ENCODE measurements around the gene TNFSF18. TPM values are rescaled to one million over a fixed set of nuclear protein-coding genes. Genes with fewer than 3 reads are reported as not detected.

TNFSF18 gene
- total and polyA plus RNA-seq, 2 donors (not counting 1 experiment from before 2014, with no cell fraction given) = not detected

- intact Hi-C loops (cut with micrococcal nuclease) = no loop called here
- Histone ChIP-seq H2AFZ (ENCODE audit: insufficient read depth, low read depth, low read length, poor library complexity, severe bottlenecking) (no peak overlapping the region), H3K27ac (ENCODE audit: low read length in 2 of 2) (no peak overlapping the region), H3K9ac (ENCODE audit: low read length) (no peak overlapping the region), H3K4me2 (replicated peaks; ENCODE audit: low read depth, low read length, poor library complexity, severe bottlenecking) (no peak overlapping the region), H3K27me3 (replicated peaks in 1 of 4; ENCODE audit: control extremely low read depth in 1 of 4, control insufficient read depth in 3 of 4, insufficient read depth in 4 of 4, low read length in 3 of 4) (peaks cover 0 to 3% (median 0%) of the 10 kb centered on the region in 4 experiments), H3K36me3 (replicated peaks in 1 of 2; ENCODE audit: control extremely low read depth in 1 of 2, control insufficient read depth in 1 of 2, extremely low read depth in 1 of 2, insufficient read depth in 2 of 2, low read length in 1 of 2) (no peaks in the 10 kb centered on the region), H3K9me3 (ENCODE audit: control extremely low read depth in 1 of 3, control insufficient read depth in 2 of 3, insufficient read depth in 1 of 3, low read length in 2 of 3) (peaks cover 0 to 1% (median 0%) of the 10 kb centered on the region in 3 donors), H3K4me1 (ENCODE audit: control insufficient read depth in 2 of 2, insufficient read depth in 2 of 2, low read length in 2 of 2) (no peaks in the 10 kb centered on the region), H3K4me3 (ENCODE audit: control extremely low read depth in 1 of 5, extremely low read depth in 1 of 5, insufficient read depth in 1 of 5, low read depth in 2 of 5, low read length in 4 of 5) (no peak overlapping the region), H4K20me1 (ENCODE audit: control insufficient read depth, insufficient read depth, low read length, poor library complexity, severe bottlenecking) (no peaks in the 10 kb centered on the region), H3K79me2 (ENCODE audit: control insufficient read depth, insufficient read depth, low read length) (no peaks in the 10 kb centered on the region)
- TF ChIP-seq EZH2 (IDR thresholded peaks at IDR 0.05; ENCODE audit: borderline replicate concordance, insufficient read depth, low read depth, low read length, poor library complexity, severe bottlenecking) = no peak
- no peak for TF ChIP-seq CTCF (IDR thresholded peaks at IDR 0.05)
- peaks cover 9% of the 10 kb centered on the region for H3K4me1 Mint-ChIP-seq
- H3K4me3 Mint-ChIP-seq = no peak overlapping the region
- DNase-seq (no peak), ATAC-seq (ENCODE audit: low read depth) (no peak)
- POLR2A ChIA-PET = no interaction called here
- peaks cover 12% of the 10 kb centered on the region for H3K27me3 Mint-ChIP-seq
- peaks cover 6% of the 10 kb centered on the region for H3K9me3 Mint-ChIP-seq (ENCODE audit: insufficient read depth)
- CTCF ChIA-PET = no interaction called here
- 100% methylated on average over 1 of the region's 3 CpGs for WGBS (ENCODE audit: insufficient coverage)
- no peak overlapping the region for H3K27ac Mint-ChIP-seq
Measured at GRCh38 chr1:173064011-173064410, 13.3 kb upstream of the TNFSF18 start.

GRCh38 chr1:173063171-173063570 is 12.4 kb upstream of the TNFSF18 start:
- CTCF ChIA-PET = no interaction called here
- H3K27me3 Mint-ChIP-seq = peaks cover 12% of the 10 kb centered on the region
- no peak for DNase-seq
- peaks cover 9% of the 10 kb centered on the region for H3K4me1 Mint-ChIP-seq
- Histone ChIP-seq H3K4me3 (ENCODE audit: control extremely low read depth in 1 of 5, extremely low read depth in 1 of 5, insufficient read depth in 1 of 5, low read depth in 2 of 5, low read length in 4 of 5) (no peak overlapping the region), H3K27me3 (replicated peaks in 1 of 4; ENCODE audit: control extremely low read depth in 1 of 4, control insufficient read depth in 3 of 4, insufficient read depth in 4 of 4, low read length in 3 of 4) (peaks cover 0 to 3% (median 0%) of the 10 kb centered on the region in 4 experiments), H3K36me3 (replicated peaks in 1 of 2; ENCODE audit: control extremely low read depth in 1 of 2, control insufficient read depth in 1 of 2, extremely low read depth in 1 of 2, insufficient read depth in 2 of 2, low read length in 1 of 2) (no peaks in the 10 kb centered on the region), H3K4me2 (replicated peaks; ENCODE audit: low read depth, low read length, poor library complexity, severe bottlenecking) (no peak overlapping the region), H3K9ac (ENCODE audit: low read length) (no peak overlapping the region), H2AFZ (ENCODE audit: insufficient read depth, low read depth, low read length, poor library complexity, severe bottlenecking) (no peak overlapping the region), H3K4me1 (ENCODE audit: control insufficient read depth in 2 of 2, insufficient read depth in 2 of 2, low read length in 2 of 2) (peaks cover under 1% of the 10 kb centered on the region in 2 donors), H4K20me1 (ENCODE audit: control insufficient read depth, insufficient read depth, low read length, poor library complexity, severe bottlenecking) (no peaks in the 10 kb centered on the region), H3K79me2 (ENCODE audit: control insufficient read depth, insufficient read depth, low read length) (no peaks in the 10 kb centered on the region), H3K9me3 (ENCODE audit: control extremely low read depth in 1 of 3, control insufficient read depth in 2 of 3, insufficient read depth in 1 of 3, low read length in 2 of 3) (peaks cover 0 to 1% (median 0%) of the 10 kb centered on the region in 3 donors), H3K27ac (ENCODE audit: low read length in 2 of 2) (no peak overlapping the region)
- intact Hi-C loops (cut with micrococcal nuclease) = no loop called here
- ATAC-seq (ENCODE audit: low read depth) = no peak
- no peak for TF ChIP-seq EZH2 (IDR thresholded peaks at IDR 0.05; ENCODE audit: borderline replicate concordance, insufficient read depth, low read depth, low read length, poor library complexity, severe bottlenecking)
- peaks cover 6% of the 10 kb centered on the region for H3K9me3 Mint-ChIP-seq (ENCODE audit: insufficient read depth)
- POLR2A ChIA-PET = no interaction called here
- WGBS (ENCODE audit: insufficient coverage) = no CpG with 5 or more reads among the region's 1 CpG
- no peak overlapping the region for H3K4me3 Mint-ChIP-seq
- H3K27ac Mint-ChIP-seq = no peak overlapping the region
